Astrocyte of the spinal cord (primary cell): Measurements from ENCODE around the gene SCG2.

Experiments
- DNase-seq: peaks from one replicate; pipeline ENCODE4 v3.0.0; 2011; ENCODE audit warnings: low read depth, low spot score
- H3K4me3 ChIP-seq: 2 replicates; pipeline ENCODE4 v1.5.1; 2011; ENCODE audit warnings: low read depth, mild to moderate bottlenecking, low read length, moderate library complexity
- CTCF ChIP-seq: IDR thresholded peaks from 2 replicates; pipeline ENCODE4 v1.5.1; 2012; ENCODE audit warnings: low read depth, mild to moderate bottlenecking, low read length, inconsistent platforms
- in situ Hi-C: cut with HindIII; loops from 2 replicates; pipeline ENCODE4 v1.10.0; 2017; ENCODE audit warnings: low sequenced_read_pairs

Gene SCG2

DNA sequence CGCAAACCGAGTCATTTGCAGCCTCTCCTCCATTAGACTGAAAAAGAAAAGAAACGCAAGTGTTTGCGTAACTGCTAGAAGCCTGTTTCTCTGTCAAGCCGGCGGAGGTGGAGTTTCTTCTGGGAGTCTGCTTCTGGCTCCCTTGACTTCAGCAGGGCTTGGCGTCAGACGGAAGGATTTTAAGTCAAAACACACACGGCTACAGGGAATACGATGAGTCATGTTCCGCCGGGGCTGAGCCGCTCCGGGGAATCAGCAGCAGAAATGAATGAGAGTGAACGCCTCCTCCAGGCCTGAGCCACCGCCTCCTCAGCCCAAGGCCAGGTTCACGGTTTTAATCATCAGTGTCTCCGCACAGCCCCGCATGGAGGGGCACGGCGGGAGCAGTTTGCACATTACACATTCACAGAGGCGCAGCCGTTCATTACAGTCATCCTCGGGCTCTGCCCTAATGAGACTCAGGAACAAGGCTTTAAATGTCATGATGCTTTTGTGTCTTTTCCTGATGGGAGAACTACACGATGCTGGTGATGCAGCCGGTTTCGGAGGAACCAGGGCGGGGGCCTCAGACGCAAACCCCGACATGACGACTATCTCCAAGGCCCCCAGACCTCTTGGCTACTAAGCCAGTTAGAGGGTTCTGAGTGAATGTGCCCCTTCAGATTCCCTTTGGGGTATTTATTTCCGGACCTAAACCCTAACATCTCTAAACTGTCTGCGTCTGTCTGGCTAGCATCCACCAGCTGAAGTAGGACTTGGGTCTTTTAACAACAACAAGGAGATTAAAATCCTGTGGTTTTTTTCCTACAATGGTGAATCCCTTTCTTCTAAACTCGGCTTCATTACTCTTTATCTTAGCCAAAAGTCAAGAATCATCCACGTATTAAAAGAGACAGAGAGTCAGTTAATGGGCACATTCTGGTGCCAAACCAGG, 11.1 kb upstream of the SCG2 start:
- H3K4me3 ChIP-seq = peak overlapping the region; percentile 30

GRCh38 chr2:223612501-223612900, 10.3 kb upstream of the SCG2 start:
- in situ Hi-C loops = no loop called here
- no peak for TF ChIP-seq CTCF
- DNase-seq = no peak
- peak overlapping the region; percentile 30 for H3K4me3 ChIP-seq

More for the DNA sequence above, 11.1 kb upstream of the SCG2 start:
- TF ChIP-seq CTCF = peak; percentile 19
- DNase-seq = peak; percentile 99
- in situ Hi-C loops = no loop called here

- DNase-seq = no peak
- no peak overlapping the region for H3K4me3 ChIP-seq
- no peak for TF ChIP-seq CTCF
- in situ Hi-C loops = no loop called here
Measured at GRCh38 chr2:223611061-223611460, 8.9 kb upstream of the SCG2 start.

- in situ Hi-C loops = no loop called here
- no peak for DNase-seq
Measured at GRCh38 chr2:223607476-223607875, 5.3 kb upstream of the SCG2 start.

DNA sequence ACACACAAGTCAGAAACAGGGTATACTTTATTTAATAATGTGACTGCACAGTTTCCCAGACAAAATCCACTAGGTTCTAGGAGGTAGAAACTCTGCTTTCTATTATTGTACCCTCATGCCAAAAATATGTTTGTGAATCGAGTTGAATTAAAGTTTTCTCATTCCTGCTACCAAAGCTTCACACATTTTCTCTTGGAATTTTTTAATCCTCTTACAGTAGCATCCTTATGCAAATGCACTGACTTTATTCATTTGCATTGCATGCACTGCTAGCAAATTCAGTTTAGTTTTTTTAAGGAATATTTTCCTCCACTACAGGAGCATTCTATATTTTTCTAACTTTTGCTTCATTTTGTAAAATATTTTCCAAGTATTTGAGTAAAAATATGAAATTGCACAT, 4.8 kb upstream of the SCG2 start:
- TF ChIP-seq CTCF = no peak
- DNase-seq = no peak
- in situ Hi-C loops = no loop called here
- H3K4me3 ChIP-seq = no peak overlapping the region

More at GRCh38 chr2:223607476-223607875, 5.3 kb upstream of the SCG2 start:
- no peak overlapping the region for H3K4me3 ChIP-seq
- no peak for TF ChIP-seq CTCF

GRCh38 chr2:223604231-223604630, 2.1 kb upstream of the SCG2 start:
- no peak for DNase-seq
- no peak for TF ChIP-seq CTCF
- no peak overlapping the region for H3K4me3 ChIP-seq
- in situ Hi-C loops = no loop called here
